ENCODE measurements around the gene OGFR.

The OGFR gene

DNA sequence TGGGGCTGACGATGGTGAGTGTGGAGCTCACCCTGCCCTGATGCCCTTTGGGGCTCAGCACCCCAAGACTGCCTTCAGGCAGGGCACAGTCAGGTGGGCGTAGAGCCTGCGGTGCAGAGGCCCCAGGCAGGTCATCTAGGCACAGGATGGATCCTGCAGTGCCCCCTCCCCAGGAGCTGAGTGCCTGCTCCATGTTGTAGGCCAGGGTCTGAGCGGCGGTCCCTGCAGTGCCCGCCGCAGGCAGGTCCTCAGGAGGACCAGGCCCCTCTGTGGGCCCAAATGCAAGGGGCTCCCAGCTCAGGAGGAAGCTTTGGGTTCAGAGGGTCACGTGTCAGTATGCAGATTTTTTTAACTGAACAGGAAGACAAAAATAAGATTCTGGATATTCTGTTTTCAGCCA, 5.6 kb upstream of the OGFR start:
- Histone ChIP-seq H3K18ac (ENCODE audit: low read length) (no peak overlapping the region), H2BK120ac (ENCODE audit: low read depth, low read length) (no peak overlapping the region), H3K9ac (ENCODE audit: low read depth, low read length, poor library complexity) (no peak overlapping the region), H4K8ac (ENCODE audit: low read depth, low read length) (no peak overlapping the region), H3K36me3 (replicated peaks in 1 of 2; ENCODE audit: control insufficient read depth in 2 of 2, insufficient read depth in 2 of 2, low read length in 2 of 2) (peaks cover 23 to 45% of the 10 kb centered on the region in 2 donors), H3K79me1 (ENCODE audit: low read depth, low read length) (peaks cover 4% of the 10 kb centered on the region), H3K4me1 (ENCODE audit: control insufficient read depth in 2 of 2, insufficient read depth in 1 of 2, low read depth in 1 of 2, low read length in 2 of 2) (peaks cover 6% of the 10 kb centered on the region in 2 donors), H3K9me3 (replicated peaks in 1 of 2; ENCODE audit: control insufficient read depth in 2 of 2, insufficient read depth in 1 of 2, low read depth in 1 of 2, low read length in 2 of 2) (no peaks in the 10 kb centered on the region), H3K27ac (replicated peaks; ENCODE audit: low read length) (no peak overlapping the region), H3K23ac (ENCODE audit: low read depth, low read length, poor library complexity) (peak overlapping the region; percentile 65), H3K27me3 (ENCODE audit: control insufficient read depth in 3 of 3, insufficient read depth in 3 of 3, low read depth in 1 of 3, low read length in 3 of 3) (peaks cover 0 to 15% (median 4%) of the 10 kb centered on the region in 3 experiments), H2BK5ac (ENCODE audit: low read length) (no peak overlapping the region), H2AK5ac (ENCODE audit: low read depth, low read length) (no peak overlapping the region), H2AFZ (ENCODE audit: low read length) (no peak overlapping the region), H2BK15ac (ENCODE audit: low read length) (no peak overlapping the region), H3K4me3 (ENCODE audit: low read length in 2 of 2) (no peak overlapping the region), H2BK12ac (ENCODE audit: low read length) (no peak overlapping the region), H3K14ac (ENCODE audit: low read length) (no peak overlapping the region), H3K4ac (ENCODE audit: low read length) (no peak overlapping the region), H3K4me2 (ENCODE audit: insufficient read depth, low read length, poor library complexity, severe bottlenecking) (no peak overlapping the region), H4K91ac (ENCODE audit: low read depth, low read length, poor library complexity) (no peak overlapping the region)
- no CpG with 5 or more reads among the region's 8 CpGs for WGBS, 2 donors (ENCODE audit: extremely low coverage in 2 of 2, insufficient read length in 2 of 2, insufficient replicate concordance in 1 of 2)
- DNase-seq (ENCODE audit: low spot score): no peak

DNA sequence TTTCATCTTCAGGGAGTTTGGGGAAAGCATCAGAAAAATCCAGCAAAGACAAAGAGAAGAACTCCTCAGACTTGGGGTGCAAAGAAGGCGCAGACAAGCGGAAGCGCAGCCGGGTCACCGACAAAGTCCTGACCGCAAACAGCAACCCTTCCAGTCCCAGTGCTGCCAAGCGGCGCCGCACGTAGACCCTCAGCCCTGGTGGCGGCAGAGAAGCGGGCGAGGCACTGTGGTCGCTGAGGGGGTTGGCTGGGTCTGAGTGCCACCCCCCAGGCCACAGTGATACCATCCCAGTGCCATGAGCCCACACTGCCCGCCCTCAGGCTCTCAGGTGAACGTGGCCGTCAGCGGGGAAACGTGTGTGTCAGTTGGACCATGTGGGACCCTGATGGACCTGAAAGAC, 5.2 kb upstream of the OGFR start:
- no peak overlapping the region for H2AK5ac ChIP-seq (ENCODE audit: low read depth, low read length)
- H2BK12ac ChIP-seq (ENCODE audit: low read length): no peak overlapping the region

DNA sequence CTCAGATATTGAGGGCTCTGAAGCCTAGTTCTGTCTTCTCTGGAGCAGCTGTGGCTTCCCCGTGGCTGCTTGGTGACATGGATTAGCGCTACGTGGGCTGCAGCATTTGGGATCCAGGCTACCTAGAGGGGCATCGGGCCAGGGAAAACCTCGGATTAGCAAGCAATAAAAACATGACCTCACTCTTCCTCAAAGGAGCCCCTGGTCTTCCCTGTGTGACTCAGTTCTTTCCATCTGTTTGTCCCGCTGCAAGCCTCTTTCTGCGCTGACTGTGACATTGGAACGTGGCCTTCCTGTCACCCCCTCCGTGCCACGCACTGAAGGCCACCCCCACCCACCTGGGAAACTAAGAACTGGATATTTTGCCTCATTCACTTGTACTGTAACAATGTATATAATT, 4.8 kb upstream of the OGFR start:
- Histone ChIP-seq H2BK12ac (ENCODE audit: low read length) (no peak overlapping the region), H2BK120ac (ENCODE audit: low read depth, low read length) (no peak overlapping the region), H3K36me3 (replicated peaks in 1 of 2; ENCODE audit: control insufficient read depth in 2 of 2, insufficient read depth in 2 of 2, low read length in 2 of 2) (peaks cover 23 to 45% of the 10 kb centered on the region in 2 donors), H2AFZ (ENCODE audit: low read length) (no peak overlapping the region), H3K14ac (ENCODE audit: low read length) (no peak overlapping the region), H4K91ac (ENCODE audit: low read depth, low read length, poor library complexity) (no peak overlapping the region), H3K4me1 (ENCODE audit: control insufficient read depth in 2 of 2, insufficient read depth in 1 of 2, low read depth in 1 of 2, low read length in 2 of 2) (peaks cover 6 to 9% of the 10 kb centered on the region in 2 donors), H2BK15ac (ENCODE audit: low read length) (no peak overlapping the region), H3K27ac (replicated peaks; ENCODE audit: low read length) (no peak overlapping the region), H3K4ac (ENCODE audit: low read length) (no peak overlapping the region), H3K23ac (ENCODE audit: low read depth, low read length, poor library complexity) (no peak overlapping the region), H2BK5ac (ENCODE audit: low read length) (no peak overlapping the region), H3K4me3 (ENCODE audit: low read length in 2 of 2) (no peak overlapping the region), H3K27me3 (ENCODE audit: control insufficient read depth in 3 of 3, insufficient read depth in 3 of 3, low read depth in 1 of 3, low read length in 3 of 3) (peaks cover 0 to 10% (median 4%) of the 10 kb centered on the region in 3 experiments), H3K18ac (ENCODE audit: low read length) (no peak overlapping the region), H3K9me3 (replicated peaks in 1 of 2; ENCODE audit: control insufficient read depth in 2 of 2, insufficient read depth in 1 of 2, low read depth in 1 of 2, low read length in 2 of 2) (no peaks in the 10 kb centered on the region), H2AK5ac (ENCODE audit: low read depth, low read length) (no peak overlapping the region), H3K9ac (ENCODE audit: low read depth, low read length, poor library complexity) (peak overlapping the region; percentile 12), H3K79me1 (ENCODE audit: low read depth, low read length) (peaks cover 4% of the 10 kb centered on the region), H3K4me2 (ENCODE audit: insufficient read depth, low read length, poor library complexity, severe bottlenecking) (no peak overlapping the region), H4K8ac (ENCODE audit: low read depth, low read length) (no peak overlapping the region)
- no CpG with 5 or more reads among the region's 10 CpGs for WGBS, 2 donors (ENCODE audit: extremely low coverage in 2 of 2, insufficient read length in 2 of 2, insufficient replicate concordance in 1 of 2)
- DNase-seq (ENCODE audit: low spot score): no peak

More for the DNA sequence above, 5.2 kb upstream of the OGFR start:
- H3K36me3 ChIP-seq (replicated peaks in 1 of 2; ENCODE audit: control insufficient read depth in 2 of 2, insufficient read depth in 2 of 2, low read length in 2 of 2): peaks cover 23 to 45% of the 10 kb centered on the region in 2 donors
- H3K27me3 ChIP-seq (ENCODE audit: control insufficient read depth in 3 of 3, insufficient read depth in 3 of 3, low read depth in 1 of 3, low read length in 3 of 3): peaks cover 0 to 14% (median 4%) of the 10 kb centered on the region in 3 experiments
- no peak overlapping the region for H3K4me3 ChIP-seq (ENCODE audit: low read length in 2 of 2)
- H4K8ac ChIP-seq (ENCODE audit: low read depth, low read length): no peak overlapping the region
- H2AFZ ChIP-seq (ENCODE audit: low read length): no peak overlapping the region
- no peak overlapping the region for H2BK120ac ChIP-seq (ENCODE audit: low read depth, low read length)
- H3K4me2 ChIP-seq (ENCODE audit: insufficient read depth, low read length, poor library complexity, severe bottlenecking): no peak overlapping the region
- no peak overlapping the region for H3K4ac ChIP-seq (ENCODE audit: low read length)
- H4K91ac ChIP-seq (ENCODE audit: low read depth, low read length, poor library complexity): no peak overlapping the region
- H3K9me3 ChIP-seq (replicated peaks in 1 of 2; ENCODE audit: control insufficient read depth in 2 of 2, insufficient read depth in 1 of 2, low read depth in 1 of 2, low read length in 2 of 2): no peaks in the 10 kb centered on the region
- no peak overlapping the region for H3K23ac ChIP-seq (ENCODE audit: low read depth, low read length, poor library complexity)
- peaks cover 4% of the 10 kb centered on the region for H3K79me1 ChIP-seq (ENCODE audit: low read depth, low read length)
- peaks cover 6 to 9% of the 10 kb centered on the region in 2 donors for H3K4me1 ChIP-seq (ENCODE audit: control insufficient read depth in 2 of 2, insufficient read depth in 1 of 2, low read depth in 1 of 2, low read length in 2 of 2)
- no CpG with 5 or more reads among the region's 19 CpGs for WGBS, 2 donors (ENCODE audit: extremely low coverage in 2 of 2, insufficient read length in 2 of 2, insufficient replicate concordance in 1 of 2)
- DNase-seq (ENCODE audit: low spot score): no peak
- H3K18ac ChIP-seq (ENCODE audit: low read length): no peak overlapping the region
- no peak overlapping the region for H2BK5ac ChIP-seq (ENCODE audit: low read length)
- H2BK15ac ChIP-seq (ENCODE audit: low read length): no peak overlapping the region
- no peak overlapping the region for H3K27ac ChIP-seq (replicated peaks; ENCODE audit: low read length)
- peak overlapping the region; percentile 12 for H3K9ac ChIP-seq (ENCODE audit: low read depth, low read length, poor library complexity)
- H3K14ac ChIP-seq (ENCODE audit: low read length): no peak overlapping the region

DNA sequence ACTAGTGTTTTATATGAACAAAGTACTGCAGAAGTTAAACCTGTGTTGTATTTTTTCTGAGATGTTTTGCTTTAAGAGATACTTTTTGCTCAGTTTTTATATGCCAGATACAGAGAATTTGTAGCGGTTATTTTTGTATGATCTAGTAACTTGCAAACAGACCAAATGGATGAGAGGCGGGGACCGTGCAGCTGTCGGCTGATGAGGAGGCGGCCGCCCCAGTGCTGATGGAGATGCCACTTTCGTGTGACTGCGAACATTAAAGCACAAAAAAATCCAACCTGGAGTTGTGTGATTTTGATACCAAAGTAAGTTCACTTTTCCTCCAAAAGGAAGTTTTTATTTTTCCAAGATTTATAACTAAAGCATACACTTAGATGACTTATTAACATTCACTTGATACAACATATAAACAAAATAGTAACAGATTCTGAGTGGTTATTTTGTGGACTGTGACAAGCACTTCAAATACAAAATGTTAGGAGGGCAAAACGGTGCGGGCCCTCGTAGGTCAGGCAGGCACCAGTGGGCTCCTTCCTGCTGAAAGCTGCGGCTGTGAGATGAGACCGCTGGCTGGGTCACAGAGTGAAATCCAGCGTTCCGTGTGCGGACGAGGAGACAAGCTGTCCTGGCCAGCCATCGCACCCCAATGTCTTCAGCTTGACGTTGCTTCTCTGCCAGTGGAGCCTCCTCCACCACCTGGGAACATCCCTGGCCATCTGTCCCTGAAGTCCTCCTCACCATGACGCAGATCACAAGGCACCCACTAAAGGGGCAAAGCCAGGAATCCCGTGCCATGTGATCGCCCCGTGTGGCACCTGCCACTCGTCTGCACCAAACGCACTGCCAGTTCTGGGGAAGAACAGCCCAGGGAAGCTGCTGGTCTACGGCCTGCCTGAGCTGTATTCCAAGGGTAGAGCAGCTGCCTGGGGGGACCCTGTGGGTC, 4.0 kb upstream of the OGFR start:
- Histone ChIP-seq H3K4me2 (ENCODE audit: insufficient read depth, low read length, poor library complexity, severe bottlenecking) (no peak overlapping the region), H4K91ac (ENCODE audit: low read depth, low read length, poor library complexity) (no peak overlapping the region), H3K14ac (ENCODE audit: low read length) (no peak overlapping the region), H3K27me3 (ENCODE audit: control insufficient read depth in 3 of 3, insufficient read depth in 3 of 3, low read depth in 1 of 3, low read length in 3 of 3) (peaks cover 0 to 3% (median under 1%) of the 10 kb centered on the region in 3 experiments), H3K9me3 (replicated peaks in 1 of 2; ENCODE audit: control insufficient read depth in 2 of 2, insufficient read depth in 1 of 2, low read depth in 1 of 2, low read length in 2 of 2) (no peaks in the 10 kb centered on the region), H3K79me1 (ENCODE audit: low read depth, low read length) (peaks cover 4% of the 10 kb centered on the region), H3K4me1 (ENCODE audit: control insufficient read depth in 2 of 2, insufficient read depth in 1 of 2, low read depth in 1 of 2, low read length in 2 of 2) (peaks cover 8 to 9% of the 10 kb centered on the region in 2 donors), H2BK120ac (ENCODE audit: low read depth, low read length) (no peak overlapping the region), H3K23ac (ENCODE audit: low read depth, low read length, poor library complexity) (no peak overlapping the region), H4K8ac (ENCODE audit: low read depth, low read length) (no peak overlapping the region), H2BK5ac (ENCODE audit: low read length) (peak overlapping the region; percentile 13), H2BK15ac (ENCODE audit: low read length) (no peak overlapping the region), H3K4me3 (ENCODE audit: low read length in 2 of 2) (no peak overlapping the region), H3K9ac (ENCODE audit: low read depth, low read length, poor library complexity) (peak overlapping the region; percentile 21), H3K18ac (ENCODE audit: low read length) (no peak overlapping the region), H3K4ac (ENCODE audit: low read length) (no peak overlapping the region), H3K36me3 (replicated peaks in 1 of 2; ENCODE audit: control insufficient read depth in 2 of 2, insufficient read depth in 2 of 2, low read length in 2 of 2) (peaks cover 23 to 45% of the 10 kb centered on the region in 2 donors), H3K27ac (replicated peaks; ENCODE audit: low read length) (no peak overlapping the region), H2AK5ac (ENCODE audit: low read depth, low read length) (no peak overlapping the region), H2AFZ (ENCODE audit: low read length) (no peak overlapping the region), H2BK12ac (ENCODE audit: low read length) (peak overlapping the region; percentile 49)
- no peak for DNase-seq (ENCODE audit: low spot score)
- WGBS, 2 donors (ENCODE audit: extremely low coverage in 2 of 2, insufficient read length in 2 of 2, insufficient replicate concordance in 1 of 2): no CpG with 5 or more reads among the region's 26 CpGs

All from neuronal stem cell (in vitro differentiated cells).